NCI-H510A treated with DMSO at 0.1 percent for 48 hours (cell line): ENCODE data around the gene TFDP2.
A peak's percentile ranks its signal among the peaks of the same experiment; 100 is the strongest.
"Not testable (repeated sequence)": the region's sequence is repeated elsewhere in the genome, so short reads cannot be mapped to it uniquely, and the experiment has no call there.

ENCODE experiments used
- DNase-seq: peaks from one replicate; lab custom pipeline; 2025; lab: John Stamatoyannopoulos, UW

Gene TFDP2

DNA sequence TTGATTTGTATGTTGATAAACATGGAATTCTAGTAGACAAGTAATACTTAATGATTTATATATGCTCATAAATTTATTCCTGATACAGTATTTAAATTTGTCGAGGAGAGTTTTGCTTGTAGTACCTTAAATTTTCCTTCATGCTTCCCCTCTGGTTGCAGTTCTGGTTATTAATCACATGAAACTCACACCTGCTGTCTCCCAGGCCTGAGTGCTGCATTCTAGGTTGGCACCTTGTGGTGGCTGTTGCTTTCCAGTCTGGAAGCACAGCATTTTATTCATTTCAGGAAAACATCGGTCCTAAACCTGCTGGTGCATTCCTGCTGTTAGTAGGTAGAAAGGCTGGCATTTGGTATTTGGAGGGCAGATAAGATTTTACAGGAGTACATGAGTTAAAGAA lies 228.0 kb downstream of the TFDP2 start:
- no peak for DNase-seq

DNA sequence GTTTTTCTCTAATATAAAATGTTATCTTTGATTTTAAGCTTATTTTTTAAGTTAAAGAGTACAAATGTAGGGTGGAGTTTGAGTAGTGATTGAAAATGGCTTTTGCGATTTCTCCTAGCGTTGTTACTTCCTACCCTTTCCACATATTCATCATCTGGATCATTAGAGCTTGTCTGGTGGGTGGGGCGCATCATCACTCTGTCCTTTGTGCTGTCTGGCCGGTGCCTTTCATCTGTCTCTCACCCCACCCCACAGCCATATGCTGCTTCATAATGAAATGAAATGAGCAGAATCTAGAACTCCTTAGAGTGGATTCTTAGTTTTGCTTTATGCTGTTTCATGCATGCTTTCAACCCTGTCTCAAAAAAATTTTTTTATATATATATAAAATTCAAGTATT lies 228.6 kb downstream of the TFDP2 start:
- no peak for DNase-seq

DNA sequence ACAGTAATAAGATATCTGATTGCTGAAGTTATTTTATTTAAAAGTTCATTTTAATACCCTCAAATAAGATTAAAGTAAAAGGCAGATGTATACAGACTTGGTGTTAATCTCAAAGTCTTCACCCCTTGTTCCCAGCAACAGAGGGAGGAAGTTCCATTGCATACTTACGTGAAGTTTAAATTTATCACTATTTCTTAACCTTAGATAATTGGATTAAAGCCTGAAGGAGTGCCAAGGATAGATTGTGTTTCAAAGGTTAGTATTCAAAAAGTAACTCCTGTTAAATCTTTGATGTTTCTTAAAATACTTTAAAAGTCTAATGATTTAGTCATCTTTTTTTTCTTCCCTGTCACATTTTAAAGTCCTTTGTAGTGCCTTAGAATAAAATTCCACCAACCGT lies 233.6 kb downstream of the TFDP2 start:
- DNase-seq = no peak

DNA sequence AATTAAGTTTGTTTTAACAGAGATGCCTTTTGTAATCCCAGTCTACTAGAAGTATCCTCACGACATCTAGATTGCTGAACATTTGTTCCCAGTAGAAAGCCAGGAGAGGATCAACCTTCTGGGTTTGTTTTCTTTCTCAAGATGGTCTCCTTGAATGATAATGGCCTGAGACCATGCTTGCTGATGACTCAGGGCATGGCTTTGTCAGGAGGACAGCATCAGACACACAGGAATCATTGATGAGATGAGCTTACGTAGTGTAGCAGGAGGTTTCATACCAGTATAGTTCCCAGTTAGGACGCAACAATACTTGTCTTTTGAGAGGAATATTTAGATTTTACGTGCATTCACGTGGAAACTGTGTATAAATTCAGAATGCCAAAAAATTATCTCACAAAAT lies 234.3 kb downstream of the TFDP2 start:
- no peak for DNase-seq

GRCh38 chr3:141914311-141914710 lies 235.0 kb downstream of the TFDP2 start:
- no peak for DNase-seq

GRCh38 chr3:141913150-141913811 lies 236.1 kb downstream of the TFDP2 start:
- DNase-seq = peak; percentile 1

DNA sequence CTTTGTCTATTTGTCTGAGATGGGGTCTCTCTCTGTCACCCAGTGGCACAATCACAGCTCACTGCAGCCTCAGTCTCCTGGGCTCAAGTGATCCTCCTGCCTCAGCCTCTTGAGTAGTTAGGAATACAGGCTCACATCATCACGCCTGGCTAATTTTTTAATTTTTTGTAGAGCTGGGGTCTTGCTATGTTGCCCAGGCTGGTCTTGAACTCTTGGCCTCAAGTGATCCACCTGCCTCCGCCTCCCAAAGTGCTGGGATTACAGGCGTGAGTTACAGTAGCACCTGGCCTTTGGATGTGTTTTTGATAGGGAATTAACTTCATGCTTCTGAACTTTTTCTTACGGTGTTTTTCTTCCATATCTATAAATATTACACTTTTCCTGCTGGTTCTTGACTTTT lies 239.4 kb downstream of the TFDP2 start:
- DNase-seq = not testable (repeated sequence)

DNA sequence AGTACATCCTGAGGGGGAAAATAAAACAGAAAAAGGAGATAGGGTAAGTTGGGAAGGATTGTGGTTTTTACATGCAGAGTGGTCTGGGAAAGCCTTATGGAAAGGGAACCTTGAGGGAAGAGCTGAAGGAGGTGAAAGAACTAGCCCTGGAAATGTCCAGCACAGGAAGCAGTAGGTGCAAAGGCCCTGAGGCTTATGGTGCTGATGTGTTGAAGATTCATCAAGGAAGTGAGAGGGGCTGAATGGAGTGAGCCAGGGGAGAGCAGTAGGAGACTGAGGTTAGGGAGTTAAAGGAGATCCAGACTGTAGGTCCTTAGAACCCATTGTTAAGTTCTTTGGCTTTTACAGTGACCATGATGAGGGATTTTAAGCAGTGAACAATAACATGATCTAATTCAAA lies 239.9 kb downstream of the TFDP2 start:
- DNase-seq = no peak

- DNase-seq = no peak
Observed at GRCh38 chr3:141905129-141905528, 244.2 kb downstream of the TFDP2 start.

- DNase-seq = no peak
Observed at GRCh38 chr3:141904203-141904602, 245.1 kb downstream of the TFDP2 start.

DNA sequence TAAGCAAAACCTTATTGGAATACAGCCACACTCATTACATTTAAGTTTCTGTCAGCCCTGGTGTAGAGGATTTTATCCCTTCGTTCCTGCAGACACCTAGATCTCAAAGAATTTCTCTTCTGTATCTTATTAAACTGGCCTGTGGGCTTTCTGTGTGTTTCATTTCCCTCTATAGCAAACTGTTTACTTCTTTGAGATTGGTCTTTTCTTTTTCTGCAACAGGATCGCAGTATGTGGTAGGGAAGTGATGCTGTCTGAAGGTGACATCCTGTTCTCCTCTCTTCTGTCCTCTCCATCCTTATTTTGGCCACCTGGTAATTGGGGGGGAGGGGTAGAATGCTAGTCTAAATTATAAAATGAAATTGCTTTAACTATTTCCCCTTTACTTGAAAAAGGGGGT lies 247.4 kb downstream of the TFDP2 start:
- DNase-seq = no peak

GRCh38 chr3:141900343-141900742 lies 249.0 kb downstream of the TFDP2 start:
- DNase-seq = no peak

- no peak for DNase-seq
Observed at GRCh38 chr3:141898908-141899307, 250.4 kb downstream of the TFDP2 start.

- DNase-seq = no peak
Observed at GRCh38 chr3:141895731-141896130, 253.6 kb downstream of the TFDP2 start.

DNA sequence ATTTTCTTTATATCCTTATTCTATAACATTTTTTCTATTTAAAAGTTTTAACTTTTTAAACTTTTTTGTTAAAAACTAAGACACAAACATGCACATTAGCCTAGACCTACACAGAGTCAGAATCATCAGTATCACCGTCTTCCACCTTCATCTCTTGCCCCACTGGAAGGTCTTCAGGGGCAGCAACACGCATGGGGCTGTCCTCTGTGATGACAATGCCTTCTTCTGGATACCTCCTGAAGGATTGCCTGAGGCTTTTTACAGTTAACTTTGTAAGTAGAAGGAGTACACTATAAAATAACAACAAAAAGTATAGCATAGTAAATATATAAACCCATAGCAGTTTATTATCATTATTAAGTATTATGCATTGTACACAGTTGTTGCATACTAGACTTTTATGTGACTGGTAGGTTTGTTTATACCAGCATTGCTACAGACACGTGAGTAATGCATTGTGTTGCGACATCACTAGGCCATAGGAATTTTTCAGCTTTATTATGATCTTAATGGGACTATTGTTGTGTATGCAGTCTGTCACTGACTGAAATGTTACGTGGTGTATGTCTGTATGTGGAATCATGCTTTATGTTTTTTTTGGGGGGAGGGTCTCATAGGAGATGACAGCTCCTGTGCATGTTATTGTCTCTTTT lies 254.7 kb downstream of the TFDP2 start:
- no peak for DNase-seq
